ENCODE data around the gene WDR7. TPM values are rescaled to one million over a fixed set of nuclear protein-coding genes. Genes with fewer than 3 reads are reported as not detected.

The WDR7 gene
- total and polyA plus RNA-seq, 9 of the 15 experiments (the other 6 are each of a cell fraction or from before 2014, with no cell fraction given) = 1.4 to 9.4 (median 5.3) TPM

- no TSS peak for BruUV-seq (replicated peaks)
- intact Hi-C loops (cut with micrococcal nuclease) (no loop called here), in situ Hi-C loops (cut with MboI) (no loop called here)
- CTCF ChIA-PET (ENCODE audit: low intra/inter-chr PET ratio) = no interaction called here
- H3K27ac ChIP-seq (ENCODE audit: extremely low read depth, low read depth, low read length) = no peak overlapping the region
- peaks cover 10 to 12% of the 10 kb centered on the region in 2 experiments; a peak in 3 of 5 replicates for H3K4me1 ChIP-seq (replicated peaks in 1 of 2; ENCODE audit: control insufficient read depth in 2 of 2, insufficient read depth in 2 of 2, low read length in 2 of 2)
- H3K9me3 ChIP-seq (replicated peaks; ENCODE audit: control insufficient read depth, insufficient read depth, low read depth, low read length) = no peaks in the 10 kb centered on the region
- 0% methylated on average over 4 of the region's 4 CpGs for WGBS (ENCODE audit: insufficient coverage, low coverage, missing lambda C conversion rate)
- H2AFZ ChIP-seq (ENCODE audit: low read depth, low read length) = no peak overlapping the region
- ATAC-seq = no peak
- no peak overlapping the region for H3K9ac ChIP-seq (ENCODE audit: insufficient read depth in 1 of 2, low read depth in 2 of 2, low read length in 2 of 2)
- H3K27me3 ChIP-seq (ENCODE audit: control insufficient read depth in 2 of 2, insufficient read depth in 2 of 2, low read length in 2 of 2) = peaks cover 0 to 26% of the 10 kb centered on the region in 2 experiments; a peak in 2 of 5 replicates
- no peak for DNase-seq (ENCODE audit: extremely low read depth in 1 of 4, low spot score in 3 of 4)
- POLR2A ChIA-PET = no interaction called here
- FAIRE-seq = no peak
- H4K20me1 ChIP-seq (replicated peaks; ENCODE audit: control insufficient read depth, insufficient read depth, low read length) = peaks cover 6% of the 10 kb centered on the region
- H3K36me3 ChIP-seq (ENCODE audit: control insufficient read depth, insufficient read depth, low read length) = no peaks in the 10 kb centered on the region
- no peak overlapping the region for H3K4me3 ChIP-seq
- no peaks in the 10 kb centered on the region for H3K9me1 ChIP-seq (ENCODE audit: control insufficient read depth, insufficient read depth, low read length)
- H3K79me2 ChIP-seq (ENCODE audit: control insufficient read depth, insufficient read depth, low read length) = no peaks in the 10 kb centered on the region
- no peak overlapping the region for H3K4me2 ChIP-seq (ENCODE audit: insufficient read depth, low read length)
- no peak for TF ChIP-seq ZNF586 (CRISPR knock-in tag; conservative IDR thresholded peaks at IDR 0.05)
- no peak for TF ChIP-seq PTTG1 (tag; IDR thresholded peaks at IDR 0.05; ENCODE audit: low read depth)
- TF ChIP-seq ARID4B (CRISPR knock-in tag; IDR thresholded peaks at IDR 0.05) = no peak
- no peak for TF ChIP-seq KLF6 (CRISPR knock-in tag; IDR thresholded peaks at IDR 0.05; ENCODE audit: borderline replicate concordance)
- TF ChIP-seq BRCA1 (IDR thresholded peaks at IDR 0.05) = no peak
- no peak for TF ChIP-seq BRCA1 (CRISPR knock-in tag; IDR thresholded peaks at IDR 0.05)
- no peak for TF ChIP-seq ZNF57 (CRISPR knock-in tag; IDR thresholded peaks at IDR 0.05)
- TF ChIP-seq SRSF7 (optimal IDR thresholded peaks at IDR 0.05; ENCODE audit: low read depth, low read length) = no peak
- no peak for TF ChIP-seq PHF20 (IDR thresholded peaks at IDR 0.05; ENCODE audit: partially characterized antibody)
- no peak for TF ChIP-seq NCOA4 (IDR thresholded peaks at IDR 0.05; ENCODE audit: partially characterized antibody)
- TF ChIP-seq RB1 (IDR thresholded peaks at IDR 0.05; ENCODE audit: low read depth) = no peak
- TF ChIP-seq ZNF408 (CRISPR knock-in tag; IDR thresholded peaks at IDR 0.05; ENCODE audit: low read depth) = no peak
- TF ChIP-seq FOSL1 (tag; conservative IDR thresholded peaks at IDR 0.05) = no peak
- TF ChIP-seq RBM25 (IDR thresholded peaks at IDR 0.05; ENCODE audit: low read depth, low read length, severe bottlenecking) = no peak
- TF ChIP-seq ZNF551 (CRISPR knock-in tag; IDR thresholded peaks at IDR 0.05) = no peak
- TF ChIP-seq TCF7L2 (IDR thresholded peaks at IDR 0.05; ENCODE audit: low read depth, low read length) = no peak
These were observed 401.0 kb downstream of the WDR7 start for GRCh38 chr18:57052173-57052572.

All from K562 (cell line).